Measurements from ENCODE around the gene ATP8A2. TPM values are rescaled to one million over a fixed set of nuclear protein-coding genes. Genes with fewer than 3 reads are reported as not detected.
A peak's percentile ranks its signal among the peaks of the same experiment; 100 is the strongest.

The ATP8A2 gene
- total RNA-seq, 1 donor from 2014 or later, result 2.1 TPM

- no peak overlapping the region for H3K4me3 ChIP-seq (ENCODE audit: low read length in 3 of 3)
- H3K9ac ChIP-seq (ENCODE audit: low read depth in 1 of 3, low read length in 3 of 3), result no peak overlapping the region
- H3K27ac ChIP-seq (ENCODE audit: low read depth, low read length), result no peak overlapping the region
- H3K27me3 ChIP-seq (ENCODE audit: control insufficient read depth in 3 of 3, insufficient read depth in 3 of 3, low read length in 3 of 3), result peaks cover 0 to 3% (median 0%) of the 10 kb centered on the region in 3 donors
- peaks cover 13 to 34% (median 17%) of the 10 kb centered on the region in 3 donors for H3K4me1 ChIP-seq (ENCODE audit: control insufficient read depth in 3 of 3, insufficient read depth in 3 of 3, low read length in 3 of 3)
- H3K9me3 ChIP-seq (ENCODE audit: control insufficient read depth in 3 of 3, low read length in 3 of 3), result no peaks in the 10 kb centered on the region
- no peaks in the 10 kb centered on the region for H3K36me3 ChIP-seq (ENCODE audit: control insufficient read depth in 3 of 3, insufficient read depth in 3 of 3, low read length in 3 of 3)
Measured at GRCh38 chr13:26015271-26016125, 643.7 kb downstream of the ATP8A2 start.

GRCh38 chr13:26016189-26016588, 644.4 kb downstream of the ATP8A2 start:
- Histone ChIP-seq H3K36me3 (ENCODE audit: control insufficient read depth in 3 of 3, insufficient read depth in 3 of 3, low read length in 3 of 3) (no peaks in the 10 kb centered on the region), H3K9ac (ENCODE audit: low read depth in 1 of 3, low read length in 3 of 3) (no peak overlapping the region), H3K4me3 (ENCODE audit: low read length in 3 of 3) (no peak overlapping the region), H3K4me1 (ENCODE audit: control insufficient read depth in 3 of 3, insufficient read depth in 3 of 3, low read length in 3 of 3) (peaks cover 17 to 36% (median 24%) of the 10 kb centered on the region in 3 donors), H3K27ac (ENCODE audit: low read depth, low read length) (no peak overlapping the region), H3K27me3 (ENCODE audit: control insufficient read depth in 3 of 3, insufficient read depth in 3 of 3, low read length in 3 of 3) (peaks cover 0 to 3% (median 0%) of the 10 kb centered on the region in 3 donors), H3K9me3 (ENCODE audit: control insufficient read depth in 3 of 3, low read length in 3 of 3) (no peaks in the 10 kb centered on the region)

GRCh38 chr13:26017196-26017921, 645.6 kb downstream of the ATP8A2 start:
- Histone ChIP-seq H3K9me3 (ENCODE audit: control insufficient read depth in 3 of 3, low read length in 3 of 3) (no peaks in the 10 kb centered on the region), H3K27me3 (ENCODE audit: control insufficient read depth in 3 of 3, insufficient read depth in 3 of 3, low read length in 3 of 3) (no peaks in the 10 kb centered on the region), H3K4me1 (ENCODE audit: control insufficient read depth in 3 of 3, insufficient read depth in 3 of 3, low read length in 3 of 3) (peaks cover 29 to 44% (median 34%) of the 10 kb centered on the region in 3 donors), H3K4me3 (ENCODE audit: low read length in 3 of 3) (no peak overlapping the region), H3K27ac (ENCODE audit: low read depth, low read length) (no peak overlapping the region), H3K36me3 (ENCODE audit: control insufficient read depth in 3 of 3, insufficient read depth in 3 of 3, low read length in 3 of 3) (no peaks in the 10 kb centered on the region), H3K9ac (ENCODE audit: low read depth in 1 of 3, low read length in 3 of 3) (no peak overlapping the region)

GRCh38 chr13:26017932-26018665, 646.3 kb downstream of the ATP8A2 start:
- Histone ChIP-seq H3K36me3 (ENCODE audit: control insufficient read depth in 3 of 3, insufficient read depth in 3 of 3, low read length in 3 of 3) (no peaks in the 10 kb centered on the region), H3K9me3 (ENCODE audit: control insufficient read depth in 3 of 3, low read length in 3 of 3) (no peaks in the 10 kb centered on the region), H3K27me3 (ENCODE audit: control insufficient read depth in 3 of 3, insufficient read depth in 3 of 3, low read length in 3 of 3) (no peaks in the 10 kb centered on the region), H3K4me3 (ENCODE audit: low read length in 3 of 3) (no peak overlapping the region), H3K4me1 (ENCODE audit: control insufficient read depth in 3 of 3, insufficient read depth in 3 of 3, low read length in 3 of 3) (peaks cover 36 to 52% (median 41%) of the 10 kb centered on the region in 3 donors), H3K27ac (ENCODE audit: low read depth, low read length) (no peak overlapping the region), H3K9ac (ENCODE audit: low read depth in 1 of 3, low read length in 3 of 3) (no peak overlapping the region)

- no peak overlapping the region for H3K9ac ChIP-seq (ENCODE audit: low read depth in 1 of 3, low read length in 3 of 3)
- H3K36me3 ChIP-seq (ENCODE audit: control insufficient read depth in 3 of 3, insufficient read depth in 3 of 3, low read length in 3 of 3), result no peaks in the 10 kb centered on the region
- H3K9me3 ChIP-seq (ENCODE audit: control insufficient read depth in 3 of 3, low read length in 3 of 3), result no peaks in the 10 kb centered on the region
- H3K27me3 ChIP-seq (ENCODE audit: control insufficient read depth in 3 of 3, insufficient read depth in 3 of 3, low read length in 3 of 3), result no peaks in the 10 kb centered on the region
- H3K4me3 ChIP-seq (ENCODE audit: low read length in 3 of 3), result no peak overlapping the region
- no peak overlapping the region for H3K27ac ChIP-seq (ENCODE audit: low read depth, low read length)
- peaks cover 36 to 52% (median 43%) of the 10 kb centered on the region in 3 donors for H3K4me1 ChIP-seq (ENCODE audit: control insufficient read depth in 3 of 3, insufficient read depth in 3 of 3, low read length in 3 of 3)
Measured at GRCh38 chr13:26019251-26019650, 647.5 kb downstream of the ATP8A2 start.

GRCh38 chr13:26019881-26020870, 648.4 kb downstream of the ATP8A2 start:
- H3K27ac ChIP-seq (ENCODE audit: low read depth, low read length), result no peak overlapping the region
- H3K4me1 ChIP-seq (ENCODE audit: control insufficient read depth in 3 of 3, insufficient read depth in 3 of 3, low read length in 3 of 3), result peaks cover 36 to 52% (median 43%) of the 10 kb centered on the region in 3 donors
- no peaks in the 10 kb centered on the region for H3K9me3 ChIP-seq (ENCODE audit: control insufficient read depth in 3 of 3, low read length in 3 of 3)
- peak overlapping the region in 1 of 3 donors; percentile 33 for H3K9ac ChIP-seq (ENCODE audit: low read depth in 1 of 3, low read length in 3 of 3)
- no peak overlapping the region for H3K4me3 ChIP-seq (ENCODE audit: low read length in 3 of 3)
- H3K27me3 ChIP-seq (ENCODE audit: control insufficient read depth in 3 of 3, insufficient read depth in 3 of 3, low read length in 3 of 3), result no peaks in the 10 kb centered on the region
- H3K36me3 ChIP-seq (ENCODE audit: control insufficient read depth in 3 of 3, insufficient read depth in 3 of 3, low read length in 3 of 3), result no peaks in the 10 kb centered on the region

- Histone ChIP-seq H3K27me3 (ENCODE audit: control insufficient read depth in 3 of 3, insufficient read depth in 3 of 3, low read length in 3 of 3) (no peaks in the 10 kb centered on the region), H3K4me1 (ENCODE audit: control insufficient read depth in 3 of 3, insufficient read depth in 3 of 3, low read length in 3 of 3) (peaks cover 36 to 48% (median 43%) of the 10 kb centered on the region in 3 donors), H3K36me3 (ENCODE audit: control insufficient read depth in 3 of 3, insufficient read depth in 3 of 3, low read length in 3 of 3) (no peaks in the 10 kb centered on the region), H3K9ac (ENCODE audit: low read depth in 1 of 3, low read length in 3 of 3) (no peak overlapping the region), H3K9me3 (ENCODE audit: control insufficient read depth in 3 of 3, low read length in 3 of 3) (no peaks in the 10 kb centered on the region), H3K27ac (ENCODE audit: low read depth, low read length) (no peak overlapping the region), H3K4me3 (ENCODE audit: low read length in 3 of 3) (no peak overlapping the region)
Measured at GRCh38 chr13:26020891-26021290, 649.1 kb downstream of the ATP8A2 start.

- no peaks in the 10 kb centered on the region for H3K9me3 ChIP-seq (ENCODE audit: control insufficient read depth in 3 of 3, low read length in 3 of 3)
- H3K27me3 ChIP-seq (ENCODE audit: control insufficient read depth in 3 of 3, insufficient read depth in 3 of 3, low read length in 3 of 3), result no peaks in the 10 kb centered on the region
- H3K4me3 ChIP-seq (ENCODE audit: low read length in 3 of 3), result no peak overlapping the region
- H3K27ac ChIP-seq (ENCODE audit: low read depth, low read length), result peak overlapping the region; percentile 57
- H3K9ac ChIP-seq (ENCODE audit: low read depth in 1 of 3, low read length in 3 of 3), result no peak overlapping the region
- H3K36me3 ChIP-seq (ENCODE audit: control insufficient read depth in 3 of 3, insufficient read depth in 3 of 3, low read length in 3 of 3), result no peaks in the 10 kb centered on the region
- H3K4me1 ChIP-seq (ENCODE audit: control insufficient read depth in 3 of 3, insufficient read depth in 3 of 3, low read length in 3 of 3), result peaks cover 32 to 47% (median 43%) of the 10 kb centered on the region in 3 donors
Measured at GRCh38 chr13:26021516-26021915, 649.7 kb downstream of the ATP8A2 start.

- Histone ChIP-seq H3K9me3 (ENCODE audit: control insufficient read depth in 3 of 3, low read length in 3 of 3) (no peaks in the 10 kb centered on the region), H3K36me3 (ENCODE audit: control insufficient read depth in 3 of 3, insufficient read depth in 3 of 3, low read length in 3 of 3) (no peaks in the 10 kb centered on the region), H3K4me3 (ENCODE audit: low read length in 3 of 3) (no peak overlapping the region), H3K9ac (ENCODE audit: low read depth in 1 of 3, low read length in 3 of 3) (peak overlapping the region in 1 of 3 donors; percentile 7), H3K4me1 (ENCODE audit: control insufficient read depth in 3 of 3, insufficient read depth in 3 of 3, low read length in 3 of 3) (peaks cover 32 to 47% (median 43%) of the 10 kb centered on the region in 3 donors), H3K27me3 (ENCODE audit: control insufficient read depth in 3 of 3, insufficient read depth in 3 of 3, low read length in 3 of 3) (no peaks in the 10 kb centered on the region), H3K27ac (ENCODE audit: low read depth, low read length) (peak overlapping the region; percentile 57)
Measured at GRCh38 chr13:26021956-26022355, 650.2 kb downstream of the ATP8A2 start.
